Measurements from ENCODE around the gene SELENOW.
"Not testable (repeated sequence)": the region's sequence is repeated elsewhere in the genome, so short reads cannot be mapped to it uniquely, and the experiment has no call there.

The SELENOW gene

GRCh38 chr19:47778049-47778953 lies at the start of gene SELENOW:
Gene SELENOW (plus strand): TSS chr19:47778703. CDS start chr19:47778786, 83 bp downstream.
- DNase-seq, result peak; percentile 39

GRCh38 chr19:47729468-47729798 lies 49.1 kb upstream of the SELENOW start:
- no peak for DNase-seq

DNA sequence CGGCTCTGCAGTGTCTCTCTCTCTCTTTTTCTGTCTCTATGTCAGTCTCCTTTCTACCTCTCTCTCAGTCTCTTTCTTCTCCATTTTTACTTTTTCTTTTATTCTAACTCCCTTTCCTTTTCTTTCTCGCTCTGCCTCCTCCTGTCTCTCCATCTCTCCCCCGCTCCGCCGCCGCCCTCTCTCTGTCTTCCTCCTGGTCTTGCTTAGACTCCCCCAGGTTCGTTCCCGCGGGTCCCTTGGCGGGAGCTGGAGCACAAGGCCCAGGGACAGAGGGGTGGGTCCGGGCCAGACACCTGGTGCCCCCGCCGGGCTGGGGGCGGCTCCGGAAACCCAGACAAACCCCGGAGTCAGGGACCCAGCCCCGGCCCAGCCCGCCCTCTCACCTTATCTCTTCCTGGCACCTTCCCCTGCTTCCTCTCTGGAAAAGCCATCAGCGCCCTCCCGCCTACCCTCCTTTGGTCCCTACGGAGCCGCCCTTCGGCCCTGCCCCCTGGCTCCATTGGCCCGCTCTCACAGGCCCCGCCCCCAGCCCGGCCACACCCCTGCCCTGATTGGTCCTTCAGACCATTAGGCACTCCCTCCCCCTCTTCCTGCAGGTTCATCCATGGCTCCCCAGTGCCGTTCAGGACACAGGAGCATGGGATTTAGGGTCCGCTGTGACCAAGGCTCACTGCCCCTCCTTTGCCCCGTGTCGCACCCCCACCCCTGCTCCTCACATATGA lies 48.5 kb upstream of the SELENOW start:
- no peak for DNase-seq

GRCh38 chr19:47730521-47730889 lies 48.0 kb upstream of the SELENOW start:
- DNase-seq, result no peak

- no peak for DNase-seq
These were observed 47.6 kb upstream of the SELENOW start for GRCh38 chr19:47730910-47731309.

- DNase-seq, result no peak
These were observed 43.4 kb upstream of the SELENOW start for GRCh38 chr19:47735131-47735530.

- DNase-seq, result no peak
These were observed 37.5 kb upstream of the SELENOW start for GRCh38 chr19:47740866-47741519.

- no peak for DNase-seq
These were observed 36.9 kb upstream of the SELENOW start for GRCh38 chr19:47741544-47742140.

GRCh38 chr19:47742634-47743033 lies 35.9 kb upstream of the SELENOW start:
- no peak for DNase-seq

DNA sequence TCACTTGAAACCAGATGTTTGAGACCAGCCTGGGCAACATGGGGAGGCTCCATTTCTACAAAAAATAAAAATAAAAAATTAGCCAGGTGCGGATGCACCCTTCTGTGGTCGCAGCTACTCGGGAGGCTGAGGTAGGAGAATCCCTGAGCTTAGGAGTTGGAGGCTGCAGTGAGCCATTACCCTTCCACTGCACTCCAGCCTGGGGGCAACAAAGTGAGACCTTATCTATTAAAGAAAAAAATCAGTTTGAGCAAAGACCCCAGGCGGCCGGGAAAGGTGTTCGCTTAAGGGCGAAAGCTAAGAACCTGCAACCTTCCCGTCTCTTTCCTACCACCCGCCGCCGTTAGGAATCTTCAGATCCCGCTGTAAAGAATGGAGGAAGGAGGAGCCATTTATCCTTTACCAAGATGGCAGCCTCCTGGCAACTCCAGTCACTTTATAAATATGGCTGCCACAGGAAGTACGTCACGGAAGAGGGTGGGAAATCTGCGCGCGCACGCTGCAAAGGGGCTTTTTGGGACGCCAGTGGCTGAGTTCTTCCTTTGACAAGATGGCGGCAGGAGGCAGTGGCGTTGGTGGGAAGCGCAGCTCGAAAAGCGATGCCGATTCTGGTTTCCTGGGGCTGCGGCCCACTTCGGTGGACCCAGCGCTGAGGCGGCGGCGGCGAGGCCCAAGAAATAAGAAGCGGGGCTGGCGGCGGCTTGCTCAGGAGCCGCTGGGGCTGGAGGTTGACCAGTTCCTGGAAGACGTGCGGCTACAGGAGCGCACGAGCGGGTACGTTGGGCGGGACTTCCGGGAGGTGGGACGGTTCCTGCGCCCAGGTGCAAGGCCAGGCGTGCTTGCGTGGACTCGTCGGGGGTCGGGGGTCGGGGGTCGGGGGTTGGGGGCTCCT lies 33.2 kb upstream of the SELENOW start, which contains the start of gene NOP53:
Gene NOP53, plus strand, starts transcription at position 537 of the 892 bp plus-strand sequence. Its CDS starts 14 bp downstream, at position 551.
- DNase-seq, result peak; percentile 93

- not testable (repeated sequence) for DNase-seq
These were observed 32.4 kb upstream of the SELENOW start for GRCh38 chr19:47746129-47746528.

- DNase-seq, result no peak
These were observed 29.2 kb upstream of the SELENOW start for GRCh38 chr19:47749326-47749725.

DNA sequence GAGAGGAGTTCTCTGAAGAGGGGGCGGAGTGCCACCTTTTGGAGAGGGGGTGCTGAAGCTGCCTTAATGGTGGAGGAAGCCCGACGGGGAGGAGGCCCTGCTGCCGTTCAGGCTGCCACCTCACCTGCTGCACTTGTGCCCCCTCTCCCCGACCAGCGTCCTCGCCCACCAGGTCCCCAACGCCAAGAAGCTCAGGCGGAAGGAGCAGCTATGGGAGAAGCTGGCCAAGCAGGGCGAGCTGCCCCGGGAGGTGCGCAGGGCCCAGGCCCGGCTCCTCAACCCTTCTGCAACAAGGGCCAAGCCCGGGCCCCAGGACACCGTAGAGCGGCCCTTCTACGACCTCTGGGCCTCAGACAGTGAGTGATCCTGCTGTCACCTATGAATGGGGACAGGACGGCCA lies 27.8 kb upstream of the SELENOW start:
- no peak for DNase-seq

- no peak for DNase-seq
These were observed 25.9 kb upstream of the SELENOW start for GRCh38 chr19:47752440-47753211.

- DNase-seq, result no peak
These were observed 24.1 kb upstream of the SELENOW start for GRCh38 chr19:47754206-47755064.

DNA sequence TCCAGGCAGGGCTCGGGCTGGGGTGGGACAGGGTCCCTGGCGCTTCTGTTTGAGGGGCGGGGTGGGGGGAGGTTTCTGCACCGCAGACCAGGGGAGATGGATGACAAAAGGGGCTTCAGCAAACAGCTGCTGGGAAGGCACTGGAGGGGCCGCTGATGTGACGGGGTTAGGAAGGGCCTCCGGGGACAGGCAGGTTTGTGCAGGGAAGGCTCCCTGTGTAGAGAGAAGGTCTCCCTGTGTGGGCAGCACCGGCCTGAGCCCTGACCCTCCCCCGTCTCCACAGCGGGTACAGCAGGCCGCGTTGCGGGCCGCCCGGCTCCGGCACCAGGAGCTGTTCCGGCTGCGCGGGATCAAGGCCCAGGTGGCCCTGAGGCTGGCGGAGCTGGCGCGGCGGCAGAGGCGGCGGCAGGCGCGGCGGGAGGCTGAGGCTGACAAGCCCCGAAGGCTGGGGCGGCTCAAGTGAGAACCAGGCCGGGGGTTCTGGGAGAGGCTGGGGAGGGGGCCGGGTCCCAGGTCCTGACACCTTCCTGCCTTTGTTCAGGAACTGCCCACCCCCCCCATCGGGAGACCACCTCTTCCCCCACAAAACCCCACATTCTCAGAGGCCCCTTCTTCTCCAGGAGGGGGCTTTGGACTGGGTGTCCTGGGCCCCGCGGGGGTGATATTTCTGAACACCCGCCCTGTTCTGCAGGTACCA lies 23.3 kb upstream of the SELENOW start:
- DNase-seq, result no peak

DNA sequence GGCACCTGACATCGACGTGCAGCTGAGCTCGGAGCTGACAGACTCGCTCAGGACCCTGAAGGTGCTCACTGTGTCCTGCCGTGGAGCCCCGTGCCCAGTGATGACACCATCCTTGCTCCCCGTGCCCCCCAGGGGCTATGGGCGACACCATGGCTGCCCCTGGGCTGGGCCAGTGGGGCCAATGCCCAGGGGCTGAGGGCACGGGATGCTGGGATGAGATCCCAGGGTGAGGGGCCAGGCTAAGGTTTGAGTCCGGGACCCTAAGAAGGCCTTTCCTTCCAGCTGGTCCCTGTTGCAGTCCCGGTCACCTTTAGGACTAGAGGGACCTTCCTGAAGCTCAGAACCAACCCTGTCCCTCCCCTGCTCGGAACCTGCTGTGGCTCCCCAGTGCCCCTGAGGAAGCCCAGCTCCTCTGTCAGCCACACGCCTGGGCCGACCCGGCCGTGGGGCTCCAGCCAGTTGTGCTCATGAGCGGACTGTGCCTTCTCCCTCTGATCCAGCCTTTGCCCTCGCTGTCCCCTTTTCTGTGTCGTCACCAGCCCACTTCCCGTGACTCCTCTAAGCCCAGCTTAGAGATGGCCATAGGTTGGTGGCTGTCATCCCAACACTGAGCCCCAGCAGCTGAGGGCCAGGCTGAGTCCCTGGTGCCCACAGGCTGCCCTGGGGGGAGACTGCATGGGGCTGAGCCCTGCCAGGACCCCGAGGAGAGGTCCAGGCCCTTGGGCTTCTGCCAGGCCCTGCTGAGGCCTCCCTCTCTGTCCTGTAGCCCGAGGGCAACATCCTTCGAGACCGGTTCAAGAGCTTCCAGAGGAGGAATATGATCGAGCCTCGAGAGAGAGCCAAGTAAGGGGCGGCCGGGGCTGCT lies 22.5 kb upstream of the SELENOW start:
- DNase-seq, result no peak

GRCh38 chr19:47756627-47756929 lies 21.9 kb upstream of the SELENOW start:
- DNase-seq, result no peak
